Middle frontal gyrus (tissue), 1 donor: ENCODE results near the gene ANGPTL4.
"Not testable (repeated sequence)": the region's sequence is repeated elsewhere in the genome, so short reads cannot be mapped to it uniquely, and the experiment has no call there.

Source experiments
- DNase-seq: peaks from one replicate; pipeline ENCODE4 v3.0.0-alpha.2; 2015; ENCODE audit warnings: low spot score; ENCODE audit errors: extremely low spot score

ANGPTL4 gene

DNA sequence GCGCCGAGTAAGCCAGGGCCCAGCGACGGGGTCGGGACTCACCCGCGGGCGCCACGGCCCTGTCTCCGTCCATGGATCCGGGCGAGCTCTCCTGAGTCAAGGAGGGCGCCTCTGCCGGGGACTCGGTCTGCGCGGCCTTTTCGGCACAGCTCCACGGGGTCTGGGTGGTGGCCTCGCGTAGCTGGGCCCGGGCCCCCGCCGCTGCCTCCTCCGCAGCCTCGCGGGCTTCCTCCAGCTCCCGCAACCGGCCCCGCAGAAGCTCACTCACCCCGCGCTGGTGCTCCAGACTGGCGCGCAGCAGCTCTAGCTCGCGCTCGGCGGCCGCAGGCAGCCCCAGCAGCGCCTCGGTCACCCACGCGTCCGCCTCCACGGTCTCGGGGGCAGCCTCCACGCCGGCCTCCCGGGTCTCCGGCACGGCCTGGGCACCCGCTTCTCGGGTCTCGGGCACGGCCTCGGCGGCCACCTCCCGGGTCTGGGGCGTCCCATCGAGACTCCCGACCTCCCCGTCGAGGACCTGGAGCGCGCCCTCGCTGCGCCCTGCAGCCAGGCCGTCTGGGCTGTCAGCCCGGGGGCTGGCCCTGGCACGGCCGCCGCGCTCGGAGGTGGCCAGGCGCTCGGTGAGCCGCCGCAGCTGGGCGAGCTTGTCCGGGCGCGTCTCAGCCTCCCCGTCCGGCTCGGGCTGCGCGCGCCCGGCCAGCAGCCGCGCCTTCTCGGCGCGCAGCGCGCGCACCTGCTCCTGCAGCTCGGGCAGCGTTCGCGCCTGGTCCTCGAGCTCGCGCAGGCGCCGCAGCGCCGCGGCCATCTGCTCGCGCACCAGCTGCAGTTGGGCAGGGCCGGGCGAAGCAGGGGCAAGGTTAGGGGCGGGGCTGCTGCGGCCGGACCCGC is 29.3 kb upstream of the ANGPTL4 start:
- DNase-seq: no peak

DNA sequence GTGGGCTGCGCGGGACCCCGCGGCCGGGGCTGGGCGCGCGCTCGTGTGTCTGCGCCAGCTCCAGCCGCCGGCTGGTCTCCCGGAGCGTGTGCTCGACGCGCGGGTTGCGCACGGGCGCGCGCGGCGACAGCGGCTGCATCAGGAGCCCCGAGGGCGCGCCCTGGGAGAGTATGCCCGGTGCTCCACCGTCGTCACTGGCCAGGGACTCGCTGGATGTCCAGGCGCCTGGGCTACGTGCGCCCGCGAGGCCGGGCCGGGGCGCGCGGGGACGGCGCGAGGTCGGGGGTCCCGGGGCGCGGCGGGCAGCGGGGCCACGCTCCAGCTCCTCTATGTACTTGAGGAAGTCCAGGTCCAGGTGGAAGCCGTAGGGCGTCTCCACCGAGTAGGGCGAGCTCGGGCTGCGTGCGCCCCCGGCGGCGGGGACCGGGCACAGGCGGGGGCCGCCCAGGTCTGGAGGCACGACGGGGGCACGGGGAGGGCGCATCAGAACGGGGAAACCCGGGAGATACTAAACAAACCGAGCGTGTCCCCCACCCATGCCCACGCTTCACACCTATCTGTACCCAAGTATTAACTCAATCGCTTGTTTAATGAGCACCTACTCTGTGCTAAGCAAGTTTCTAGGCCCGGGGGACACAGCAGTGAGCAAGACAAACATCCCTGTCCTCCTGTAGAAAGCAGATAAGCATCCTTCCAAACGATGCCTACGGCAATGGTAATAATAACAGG is 28.4 kb upstream of the ANGPTL4 start:
- no peak for DNase-seq

DNA sequence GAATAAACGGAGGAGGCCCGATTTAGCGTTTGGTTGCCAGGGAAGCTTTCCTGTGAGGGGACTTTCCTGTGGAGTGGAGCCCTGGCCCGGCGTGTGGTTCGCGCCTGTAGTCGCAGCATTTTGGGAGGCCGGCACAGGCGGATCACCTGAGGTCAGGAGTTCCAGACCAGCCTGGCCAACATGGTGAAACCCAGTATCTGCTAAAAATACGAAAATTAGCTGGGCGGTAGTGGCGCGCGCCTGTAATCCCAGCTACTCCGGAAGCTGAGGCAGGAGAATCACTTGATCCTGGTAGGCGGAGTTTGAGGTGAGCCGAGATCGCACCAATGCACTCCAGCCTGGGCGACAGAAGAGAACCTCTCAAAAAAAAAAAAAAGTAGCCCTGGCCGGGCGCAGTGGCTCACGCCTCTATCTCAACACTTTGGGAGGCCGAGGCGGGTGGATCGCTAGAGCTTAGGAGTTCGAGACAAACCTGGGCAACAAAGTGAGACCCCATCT is 27.8 kb upstream of the ANGPTL4 start:
- no peak for DNase-seq

DNA sequence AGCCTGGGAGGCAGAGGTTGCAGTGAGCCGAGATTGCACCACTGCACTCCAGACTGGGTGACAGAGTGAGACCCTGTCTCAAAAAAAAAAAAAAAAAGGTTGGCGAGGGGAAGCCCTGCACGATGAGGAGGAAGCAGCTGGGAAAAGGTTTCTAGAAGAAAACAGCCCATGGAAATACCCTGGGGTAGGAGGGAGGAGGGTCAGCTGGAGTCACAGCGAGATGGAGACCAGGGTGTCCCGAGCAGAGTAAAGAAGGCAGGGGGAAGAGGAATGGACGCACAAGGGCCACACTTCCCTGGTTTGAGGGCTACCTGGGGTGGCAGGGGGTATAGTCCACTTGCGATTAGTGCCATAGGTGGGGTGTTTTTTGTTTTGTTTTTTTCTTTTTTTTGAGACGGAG is 27.3 kb upstream of the ANGPTL4 start:
- no peak for DNase-seq

DNA sequence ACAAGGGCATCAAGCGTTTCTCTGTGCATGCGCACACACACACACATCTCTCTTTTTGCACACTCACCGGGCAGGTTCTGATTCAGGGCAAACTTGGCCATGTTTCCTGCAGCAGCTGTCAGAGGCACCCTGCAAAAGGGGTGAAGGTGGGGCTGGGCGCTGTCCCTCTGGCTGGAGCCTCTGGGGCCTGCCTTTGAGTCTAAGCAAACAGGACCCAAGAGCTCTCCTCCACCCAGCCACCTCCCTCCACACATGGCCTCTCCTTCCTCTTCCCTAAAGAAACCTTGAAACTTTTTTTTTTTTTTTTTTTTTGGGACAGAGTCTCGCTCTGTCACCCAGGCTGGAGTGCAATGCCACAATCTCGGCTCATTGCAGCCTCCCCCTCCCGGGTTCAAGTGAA is 26.2 kb upstream of the ANGPTL4 start:
- no peak for DNase-seq

DNA sequence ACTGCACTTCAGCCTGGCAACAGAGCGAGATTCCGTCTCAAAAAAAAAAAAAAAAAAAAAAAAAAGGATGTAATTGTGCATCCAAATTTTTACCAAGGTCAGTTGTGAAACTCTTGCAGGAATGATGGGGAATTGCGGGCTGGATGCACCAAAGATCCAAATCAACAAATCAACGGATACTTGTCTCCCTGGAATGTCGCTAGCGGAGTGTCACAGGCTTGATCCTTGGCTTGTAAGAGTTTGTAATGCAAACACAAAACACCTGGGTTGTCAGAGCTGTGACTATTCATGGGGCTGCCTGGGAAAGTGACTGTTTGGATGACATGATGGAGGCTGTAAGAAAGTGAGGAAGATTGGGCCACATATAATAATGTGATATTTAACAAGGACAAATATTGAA is 25.1 kb upstream of the ANGPTL4 start:
- DNase-seq: no peak

DNA sequence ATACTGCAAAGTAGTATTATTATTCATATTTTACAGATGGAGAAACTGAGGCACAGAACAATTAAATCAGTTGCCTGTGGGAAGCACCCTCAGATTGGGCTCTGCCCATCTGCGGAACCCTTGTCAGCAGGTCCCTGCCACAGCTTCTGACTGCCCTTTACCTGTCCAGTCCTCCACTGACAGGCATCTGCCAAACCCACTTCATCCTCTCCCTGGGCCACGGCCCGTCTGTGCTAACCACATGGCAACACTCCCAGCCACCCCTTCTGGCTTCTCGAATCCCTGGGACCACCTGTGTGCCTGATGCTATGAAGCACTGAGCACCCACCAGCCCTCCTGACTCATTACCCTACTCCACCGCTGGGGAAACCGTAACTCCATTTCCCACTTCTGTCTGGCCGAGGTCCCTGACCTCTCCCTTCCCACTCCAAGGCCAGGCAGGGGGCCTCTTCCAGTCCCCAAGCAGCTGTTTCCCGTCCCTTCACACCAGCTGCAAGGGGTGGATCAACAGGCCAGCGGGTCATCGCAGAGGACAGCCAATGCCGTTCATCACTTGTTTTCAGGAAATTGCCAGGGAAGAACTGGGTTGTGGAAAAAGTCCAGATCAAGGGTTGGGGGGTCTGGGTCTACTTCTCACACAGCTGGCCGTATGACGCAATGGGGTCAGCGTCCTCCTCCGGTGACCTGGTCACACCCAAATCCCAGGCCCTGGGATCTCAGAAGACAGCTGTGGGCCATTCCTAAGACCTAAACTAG is 23.4 kb upstream of the ANGPTL4 start:
- no peak for DNase-seq

DNA sequence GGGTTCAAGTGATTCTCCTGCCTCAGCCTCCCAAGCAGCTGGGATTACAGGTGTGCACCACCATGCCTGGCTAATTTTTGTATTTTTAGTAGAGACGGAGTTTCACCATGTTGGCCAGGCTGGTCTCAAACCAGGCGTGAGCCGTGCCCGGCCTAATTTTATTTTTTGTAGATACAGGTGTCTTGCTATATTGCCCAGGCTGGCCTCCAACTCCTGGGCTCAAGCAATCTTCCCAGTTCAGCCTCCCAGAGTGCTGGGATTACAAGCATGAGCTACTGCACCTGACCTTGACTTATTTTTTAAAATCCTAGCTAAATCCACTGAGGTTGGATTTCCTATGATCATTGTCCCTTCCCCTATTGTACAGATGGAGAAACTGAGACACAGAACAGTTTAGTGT is 22.5 kb upstream of the ANGPTL4 start:
- not testable (repeated sequence) for DNase-seq

DNA sequence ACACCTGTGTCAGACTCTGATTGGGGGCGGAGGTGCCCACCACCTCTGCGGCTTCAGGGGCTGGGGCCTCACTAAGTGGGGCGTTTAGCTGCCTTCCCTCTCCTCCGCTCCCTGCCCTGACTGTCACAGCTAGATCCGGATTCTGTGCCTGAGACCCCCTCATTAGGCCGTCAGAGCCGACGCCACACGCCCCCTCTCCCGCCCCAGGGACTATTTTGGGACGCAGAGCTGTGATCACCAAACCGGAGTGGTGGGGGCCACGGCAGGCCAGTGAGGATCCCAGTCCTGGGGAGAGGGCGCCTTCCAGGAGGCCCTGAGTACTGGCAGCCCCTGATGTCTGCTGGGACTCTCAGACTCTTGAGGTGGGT is 21.7 kb upstream of the ANGPTL4 start:
- no peak for DNase-seq

DNA sequence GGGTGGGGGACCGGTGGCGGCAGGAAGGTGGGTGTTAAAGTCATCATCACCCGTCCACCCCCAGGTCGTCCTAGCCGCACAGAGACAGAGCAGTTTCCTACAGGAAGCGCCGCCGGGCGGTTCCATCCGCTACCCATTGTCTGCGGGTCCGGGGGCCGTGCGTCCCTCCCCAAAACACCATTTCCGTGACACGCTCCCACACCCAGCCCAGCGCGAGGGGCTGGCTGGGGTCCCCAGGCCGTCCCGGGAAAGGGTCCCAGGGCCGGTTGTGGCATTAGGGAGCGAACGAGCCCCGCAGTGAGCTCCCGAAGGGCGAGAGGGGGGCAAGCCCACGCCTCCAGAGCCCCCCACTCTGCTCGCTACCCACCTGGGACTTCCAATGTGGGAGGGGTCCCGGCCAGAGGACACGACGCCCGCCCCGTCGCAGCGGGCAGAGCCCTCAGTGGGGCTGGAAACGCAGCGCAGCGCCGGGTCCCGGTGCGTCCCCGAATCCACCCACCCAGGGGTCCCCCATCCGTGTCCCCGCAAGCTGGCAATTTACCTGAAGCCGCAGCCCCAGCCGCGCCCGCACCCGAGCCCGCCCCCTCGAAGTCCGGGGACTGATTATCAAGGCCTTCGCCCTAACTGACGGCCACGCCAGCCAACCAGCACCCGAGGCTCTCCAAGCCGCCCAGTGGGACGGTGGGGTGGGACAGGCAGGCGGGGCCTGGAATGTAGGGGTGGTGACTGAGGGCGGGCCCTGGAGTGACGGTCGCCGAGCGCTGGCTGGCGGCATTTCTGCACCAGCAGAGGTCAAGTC is 21.1 kb upstream of the ANGPTL4 start, which contains the start of gene KANK3:
KANK3 (minus strand) TSS at position 579 of the 799 bp plus-strand sequence. CDS start 5,434 bp downstream, outside the sequence.
- DNase-seq: peak; percentile 74

DNA sequence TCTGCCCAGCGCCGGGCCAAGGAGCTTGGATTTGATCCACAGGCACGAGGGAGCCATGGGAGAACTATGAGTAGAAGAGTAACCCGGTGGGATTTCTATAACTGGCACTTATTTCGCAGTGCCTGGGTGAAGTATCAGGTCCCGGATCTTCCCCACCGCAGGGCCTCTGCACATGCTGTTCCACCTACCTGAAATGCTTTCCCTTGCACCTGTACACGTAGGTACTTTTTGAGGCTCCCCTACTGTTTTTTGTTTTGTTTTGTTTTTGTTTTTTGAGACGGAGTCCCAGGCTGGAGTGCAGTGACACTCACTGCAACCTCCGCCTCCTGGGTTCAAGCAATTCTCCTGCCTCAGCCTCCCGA is 20.5 kb upstream of the ANGPTL4 start:
- DNase-seq: no peak

DNA sequence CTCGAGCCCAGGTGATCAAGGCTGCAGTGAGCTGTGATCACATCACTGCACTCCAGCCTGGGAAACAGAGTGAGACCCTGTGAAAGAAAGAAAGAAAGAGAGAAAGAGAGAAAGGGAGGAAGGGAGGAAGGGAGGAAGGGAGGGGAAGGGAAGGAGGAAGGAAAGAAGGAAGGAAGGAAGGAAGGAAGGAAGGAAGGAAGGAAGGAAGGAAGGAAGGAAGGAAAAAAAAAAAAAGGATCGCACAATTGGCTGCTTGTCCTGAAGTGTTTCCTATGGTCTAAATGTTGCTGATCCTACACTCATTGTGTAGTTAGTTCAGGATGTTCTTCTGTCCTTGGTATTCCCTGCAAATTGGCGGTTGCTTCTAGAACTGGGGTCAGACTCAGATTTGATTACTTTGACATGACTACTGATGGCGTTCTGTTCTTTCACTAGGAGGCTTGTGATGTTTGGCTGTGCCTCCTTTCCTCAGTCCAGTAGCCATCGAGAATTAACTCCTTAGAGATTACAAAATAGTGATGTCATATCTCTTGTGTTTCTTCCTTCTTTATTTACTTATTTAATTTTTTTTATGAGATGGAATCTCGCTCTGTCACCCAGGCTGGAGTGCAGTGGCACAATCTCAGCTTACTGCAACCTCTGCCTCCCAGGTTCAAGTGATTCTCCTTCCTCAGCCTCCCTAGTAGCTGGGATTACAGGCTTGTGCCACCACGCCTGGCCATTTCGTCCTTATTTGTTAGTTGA is 14.2 kb upstream of the ANGPTL4 start:
- not testable (repeated sequence) for DNase-seq

DNA sequence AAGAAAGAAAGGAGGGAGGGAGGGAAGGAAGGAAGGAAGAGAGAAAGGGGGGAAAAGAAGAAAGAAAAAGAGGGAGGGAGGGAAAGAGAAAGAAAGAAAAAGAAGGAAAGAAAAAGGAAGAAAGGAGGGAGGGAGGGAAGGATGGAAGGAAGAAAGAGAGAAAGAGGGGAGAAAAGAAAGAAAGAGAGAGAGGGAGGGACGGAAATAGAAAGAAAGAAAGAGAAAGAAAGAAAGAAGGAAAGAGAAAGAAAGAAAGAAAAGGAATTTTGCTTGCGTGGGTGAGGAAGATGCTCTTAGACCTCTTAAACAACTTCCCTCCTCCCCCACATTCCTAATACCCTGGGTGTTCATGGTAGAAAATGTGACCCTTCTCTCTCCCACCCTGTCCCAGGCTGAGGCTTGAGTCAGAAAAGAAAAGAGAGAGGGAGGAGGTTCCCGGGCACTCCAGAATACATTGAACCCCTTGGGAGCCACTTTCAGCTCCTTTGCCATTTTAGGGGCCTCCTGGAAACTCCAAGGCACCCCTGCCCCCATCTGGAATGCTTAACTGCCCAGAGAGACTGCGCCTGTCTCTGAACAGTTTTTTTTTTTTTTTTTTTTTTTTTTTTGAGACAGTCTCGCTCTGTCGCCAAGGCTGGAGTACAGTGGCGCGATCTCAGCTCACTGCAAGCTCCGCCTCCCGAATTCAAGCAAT is 11.7 kb upstream of the ANGPTL4 start:
- no peak for DNase-seq

DNA sequence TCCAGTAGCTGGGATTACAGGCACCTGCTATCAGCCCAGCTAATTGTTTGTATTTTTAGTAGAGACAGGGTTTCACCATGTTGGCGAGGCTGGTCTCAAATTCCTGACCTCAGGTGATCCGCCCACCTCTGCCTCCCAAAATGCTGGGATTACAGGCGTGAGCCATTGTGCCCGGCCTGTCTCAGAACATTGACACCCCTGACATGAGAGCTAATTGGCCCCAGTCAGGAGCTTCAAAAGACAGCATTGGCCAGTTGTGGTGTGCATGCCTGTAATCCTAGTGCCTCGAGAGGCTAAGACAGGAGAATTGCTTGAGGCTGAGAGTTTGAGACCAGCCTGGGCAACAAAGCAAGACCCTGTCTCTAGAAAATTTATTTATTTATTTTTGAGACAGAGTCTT is 11.1 kb upstream of the ANGPTL4 start:
- DNase-seq: not testable (repeated sequence)

DNA sequence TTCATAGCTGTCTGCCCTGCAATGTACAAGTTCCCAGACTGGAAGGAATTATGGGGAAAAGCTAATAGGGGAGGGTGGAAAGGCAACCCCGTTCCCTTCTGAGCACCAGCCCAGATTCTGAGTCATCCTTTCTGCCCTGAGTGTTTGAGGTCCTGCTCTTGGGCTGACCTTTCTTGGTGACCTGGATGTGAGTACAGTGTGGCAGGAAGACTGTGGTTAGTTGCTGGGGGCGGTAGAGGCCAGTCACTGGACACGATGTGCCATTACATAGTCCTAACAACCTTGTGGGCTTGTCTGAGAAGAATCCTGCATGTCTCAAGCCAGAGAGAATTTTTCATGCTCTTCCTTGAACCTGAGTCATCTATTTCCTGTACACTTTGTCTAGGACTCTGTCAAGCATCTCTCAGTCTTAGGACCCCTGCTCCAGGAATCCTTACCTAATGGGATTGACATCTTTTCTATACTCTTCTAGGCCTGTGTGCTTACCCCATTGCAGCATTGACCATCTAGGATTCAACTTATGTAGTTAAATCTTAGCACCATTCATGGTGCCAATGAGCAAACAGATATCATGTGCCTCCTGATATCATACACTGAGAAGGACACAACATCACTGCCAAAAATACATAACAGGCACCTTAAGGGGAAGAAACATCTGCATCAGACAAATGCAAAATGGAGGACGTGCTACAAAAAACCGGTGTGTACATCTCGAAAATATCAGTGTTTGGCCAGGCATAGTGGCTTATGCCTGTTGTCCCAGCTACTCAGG is 8.1 kb upstream of the ANGPTL4 start:
- no peak for DNase-seq

DNA sequence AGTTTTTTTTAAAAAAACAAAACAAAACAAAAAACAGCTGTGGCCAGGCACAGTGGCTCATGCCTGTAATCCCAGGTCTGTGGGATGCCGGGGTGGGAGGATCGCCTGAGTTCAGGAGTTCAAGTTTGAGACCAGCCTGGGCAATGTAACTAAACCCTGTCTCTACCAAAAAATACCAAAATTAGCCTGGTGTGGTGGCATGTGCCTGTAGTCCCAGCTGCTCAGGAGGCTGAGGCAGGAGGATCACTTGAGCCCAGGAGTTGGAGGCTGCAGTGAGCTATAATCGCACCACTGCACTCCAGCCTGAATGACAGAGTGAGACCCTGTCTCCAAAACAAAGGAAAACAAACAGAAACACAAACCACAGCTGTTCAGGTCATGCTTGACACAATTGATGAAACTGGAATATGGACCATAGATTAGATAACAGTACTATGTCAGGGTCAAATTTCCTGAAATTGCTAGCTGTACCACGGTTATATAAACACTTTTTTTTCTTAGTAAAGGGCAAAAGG is 6.9 kb upstream of the ANGPTL4 start:
- no peak for DNase-seq

DNA sequence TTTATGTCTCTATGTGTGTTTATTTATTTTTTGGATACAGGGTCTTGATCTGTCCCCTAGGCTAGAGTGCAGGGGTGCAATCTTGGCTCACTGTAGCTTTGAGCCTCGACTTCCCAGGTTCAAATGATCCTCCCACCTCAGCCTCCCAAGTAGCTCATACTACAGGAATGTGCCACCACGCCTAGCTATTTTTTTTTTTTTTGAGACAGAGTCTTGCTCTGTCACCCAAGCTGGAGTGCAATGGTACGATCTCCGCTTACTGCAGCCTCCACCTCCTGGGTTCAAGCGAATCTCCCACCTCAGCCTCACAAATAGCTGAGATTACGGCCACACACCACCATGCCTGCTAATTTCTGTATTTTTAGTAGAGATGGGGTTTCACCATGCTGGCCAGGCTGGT is 5.0 kb upstream of the ANGPTL4 start:
- DNase-seq: no peak

DNA sequence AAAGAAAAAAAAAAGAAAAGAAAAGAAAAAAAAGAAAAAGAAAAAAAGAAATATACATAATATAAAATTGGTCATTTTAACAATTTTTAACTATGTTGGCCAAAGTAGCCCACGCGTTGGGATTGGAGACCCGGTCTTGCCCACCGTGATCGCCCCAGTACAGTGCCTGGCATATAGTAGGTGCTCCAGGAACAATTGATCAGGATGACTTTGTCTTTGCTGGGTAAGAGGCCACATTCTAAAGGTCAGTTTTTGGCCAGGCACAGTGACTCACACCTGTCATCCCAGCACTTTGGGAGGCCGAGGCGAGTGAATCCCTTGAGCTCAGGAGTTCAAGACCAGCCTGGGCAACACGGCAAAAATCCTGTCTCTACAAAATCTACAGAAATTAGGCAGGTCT is 3.8 kb upstream of the ANGPTL4 start:
- DNase-seq: no peak
